Sigmoid colon (tissue), 7 donors: ENCODE data around the gene SDCBP2. TPM values are rescaled to one million over a fixed set of nuclear protein-coding genes. Genes with fewer than 3 reads are reported as not detected.
A peak's percentile ranks its signal among the peaks of the same experiment; 100 is the strongest.

ENCODE experiments used
- DNase-seq: peaks from one replicate; pipeline ENCODE4 v3.0.0-alpha.2; 2019
- H3K27ac ChIP-seq, 4 donors: fragments of 200-600 bp; sonication (generic); one replicate each; pipeline ENCODE4 v1.5.1; 2016 to 2019; ENCODE audit warnings: mild to moderate bottlenecking in 1 of 4
- H3K27me3 ChIP-seq, 3 donors: fragments of 200-600 bp; sonication (generic); one replicate each; pipeline ENCODE4 v1.5.1; 2019; ENCODE audit warnings: mild to moderate bottlenecking in 1 of 3
- H3K36me3 ChIP-seq, 4 donors: fragments of 200-600 bp; sonication (generic); one replicate each; pipeline ENCODE4 v1.5.1; 2016 to 2019
- H3K4me1 ChIP-seq, 4 donors: fragments of 200-600 bp; sonication (generic); one replicate each; pipeline ENCODE4 v1.5.1; 2017 to 2019
- H3K4me3 ChIP-seq, 4 donors: fragments of 200-600 bp; sonication (generic); one replicate each; pipeline ENCODE4 v1.5.1; 2017 to 2019; ENCODE audit warnings: mild to moderate bottlenecking in 2 of 4, moderate library complexity in 1 of 4
- H3K9me3 ChIP-seq, 4 donors: fragments of 200-600 bp in 3 of 4; sonication (generic) in 3 of 4; one replicate each; pipeline versions ENCODE4 v1.5.1 to v1.6.1; 2013 to 2019
- EP300 ChIP-seq, 4 donors: sonication (generic); formaldehyde crosslinking; IDR thresholded peaks; one replicate each; pipeline ENCODE4 v1.6.1; 2017; ENCODE audit warnings: antibody characterized with exemption in 4 of 4
- POLR2A ChIP-seq, 2 donors: fragments of 450-650 bp; IDR thresholded peaks; one replicate each; pipeline ENCODE4 v1.6.1; 2016; ENCODE audit warnings: antibody characterized with exemption in 2 of 2, mild to moderate bottlenecking in 2 of 2, moderate library complexity in 2 of 2
- POLR2AphosphoS5 ChIP-seq, 4 donors: sonication (generic); formaldehyde crosslinking; IDR thresholded peaks; one replicate each; pipeline ENCODE4 v1.6.1; 2017; ENCODE audit warnings: antibody characterized with exemption in 4 of 4
- WGBS, 2 donors: extraction: QIAGEN DNeasy Blood & Tissue Kit; methylation state at CpG; one replicate each; pipeline ENCODE4 v1.1.7; 2013; 5-methylcytosine and 5-hydroxymethylcytosine counted together
- intact Hi-C: fragments of 100-400 bp; cut with DNase I; formaldehyde crosslinking; loops from one replicate; pipeline ENCODE4 v1.15.1; 2023
- polyA plus RNA-seq, 3 donors: library from polyadenylated mRNA; stranded (reverse); fragments of 200-250 nt; gene quantifications; one replicate each; pipeline ENCODE4 v1.2.3, GENCODE V29; 2013
- total RNA-seq, 4 donors: library from RNA; depleted of rRNA; stranded (reverse); fragments of >200 nt; gene quantifications; one replicate each; pipeline ENCODE4 v1.1.0, GENCODE V29; 2016
- TF ChIP-seq, protein P1 (sequence below), 4 experiments: fragments of 450-650 bp in 3 of 4; fragments of 200-600 bp in 1 of 4; IDR thresholded peaks; one replicate each; pipeline ENCODE4 v1.5.1; 2016 to 2019; ENCODE audit warnings: antibody characterized with exemption in 4 of 4, mild to moderate bottlenecking in 3 of 4, moderate library complexity in 2 of 4
- donor health status: healthy with polysubstance abuse.
- donor health status: Bipolar disorder and iron deficiency.
- donor health status: healthy.

The SDCBP2 gene
- total and polyA plus RNA-seq, 7 donors, result 1.1 to 724 (median 3.6) TPM

DNA sequence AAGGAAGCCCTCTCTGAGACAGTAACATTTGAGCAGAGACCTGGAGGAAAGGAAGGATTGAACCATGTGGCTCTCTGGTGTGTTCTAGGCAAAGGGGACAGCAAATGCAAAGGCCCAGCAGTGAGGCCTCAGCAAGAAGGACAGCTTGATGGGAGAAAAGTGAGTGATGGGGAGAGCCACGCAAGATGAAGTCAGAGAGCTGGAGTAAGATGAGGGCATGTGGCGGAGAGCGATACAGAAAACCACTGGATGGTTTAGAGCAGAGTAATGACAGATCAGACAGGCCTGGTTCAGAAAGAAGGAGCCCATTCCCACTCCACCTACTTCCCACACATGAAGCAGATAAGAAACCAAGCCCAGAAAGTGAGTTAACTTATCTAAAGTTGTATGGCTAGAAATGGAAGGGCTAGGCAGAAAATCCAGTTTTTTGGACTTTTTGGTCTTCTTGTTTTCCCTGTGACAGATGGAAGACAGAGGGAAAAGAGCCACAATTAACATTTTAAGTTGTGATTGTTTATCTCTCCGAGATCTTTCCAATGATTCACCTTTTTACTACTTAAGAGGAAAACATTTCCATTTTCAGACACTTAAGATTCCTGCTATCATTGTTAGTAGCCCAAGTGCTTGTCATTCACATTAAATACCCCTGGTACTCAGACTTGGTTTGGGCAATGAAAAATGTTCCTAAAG, 63.6 kb downstream of the SDCBP2 start:
- Histone ChIP-seq H3K27ac (peak overlapping the region; percentile 73 to 87 (median 78)), H3K36me3 (no peaks in the 10 kb centered on the region), H3K27me3 (no peaks in the 10 kb centered on the region), H3K4me3 (peak overlapping the region; percentile 76 to 91 (median 88)), H3K9me3 (no peaks in the 10 kb centered on the region), H3K4me1 (peaks cover 0 to 22% (median 17%) of the 10 kb centered on the region in 4 donors)
- WGBS, 2 donors, result 79 to 92% methylated on average over 4 of the region's 4 CpGs
- intact Hi-C loops, result loop anchor here (5.0 kb wide), 2 partner anchors 143 to 627 kb away; no protein-coding TSS in a partner anchor
- no peak for DNase-seq
- TF ChIP-seq EP300 (IDR thresholded peaks at IDR 0.05), result no peak
- TF ChIP-seq POLR2A (IDR thresholded peaks at IDR 0.05), result no peak
- TF ChIP-seq, protein P1, sequence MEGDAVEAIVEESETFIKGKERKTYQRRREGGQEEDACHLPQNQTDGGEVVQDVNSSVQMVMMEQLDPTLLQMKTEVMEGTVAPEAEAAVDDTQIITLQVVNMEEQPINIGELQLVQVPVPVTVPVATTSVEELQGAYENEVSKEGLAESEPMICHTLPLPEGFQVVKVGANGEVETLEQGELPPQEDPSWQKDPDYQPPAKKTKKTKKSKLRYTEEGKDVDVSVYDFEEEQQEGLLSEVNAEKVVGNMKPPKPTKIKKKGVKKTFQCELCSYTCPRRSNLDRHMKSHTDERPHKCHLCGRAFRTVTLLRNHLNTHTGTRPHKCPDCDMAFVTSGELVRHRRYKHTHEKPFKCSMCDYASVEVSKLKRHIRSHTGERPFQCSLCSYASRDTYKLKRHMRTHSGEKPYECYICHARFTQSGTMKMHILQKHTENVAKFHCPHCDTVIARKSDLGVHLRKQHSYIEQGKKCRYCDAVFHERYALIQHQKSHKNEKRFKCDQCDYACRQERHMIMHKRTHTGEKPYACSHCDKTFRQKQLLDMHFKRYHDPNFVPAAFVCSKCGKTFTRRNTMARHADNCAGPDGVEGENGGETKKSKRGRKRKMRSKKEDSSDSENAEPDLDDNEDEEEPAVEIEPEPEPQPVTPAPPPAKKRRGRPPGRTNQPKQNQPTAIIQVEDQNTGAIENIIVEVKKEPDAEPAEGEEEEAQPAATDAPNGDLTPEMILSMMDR (IDR thresholded peaks at IDR 0.05), result no peak
- TF ChIP-seq POLR2AphosphoS5 (IDR thresholded peaks at IDR 0.05), result no peak

DNA sequence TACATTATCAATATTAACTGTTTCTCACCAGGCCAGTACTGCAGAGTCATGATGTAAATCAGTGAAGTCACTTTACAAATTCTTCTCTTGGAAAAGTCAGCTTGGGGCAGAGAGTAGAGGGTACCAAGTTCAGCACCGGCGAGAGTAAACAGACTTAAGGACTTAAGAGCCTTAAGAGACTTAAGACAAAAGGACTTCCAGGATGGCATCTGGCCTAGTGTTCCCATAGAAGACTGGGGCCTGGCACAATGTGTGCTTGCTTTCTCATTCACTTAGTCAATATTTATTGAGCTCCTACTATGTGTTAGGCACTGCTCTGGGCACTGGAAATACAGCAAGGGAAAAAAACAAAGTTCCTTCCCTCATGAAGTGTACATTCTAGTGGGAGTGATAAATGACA, 64.2 kb downstream of the SDCBP2 start:
- WGBS, 2 donors, result 51 to 84% methylated on average over 2 of the region's 2 CpGs
- TF ChIP-seq, protein P1 (IDR thresholded peaks at IDR 0.05), result no peak
- TF ChIP-seq POLR2A (IDR thresholded peaks at IDR 0.05), result no peak
- TF ChIP-seq EP300 (IDR thresholded peaks at IDR 0.05), result no peak
- no peak for TF ChIP-seq POLR2AphosphoS5 (IDR thresholded peaks at IDR 0.05)
- Histone ChIP-seq H3K36me3 (no peaks in the 10 kb centered on the region), H3K27ac (no peak overlapping the region), H3K9me3 (no peaks in the 10 kb centered on the region), H3K27me3 (no peaks in the 10 kb centered on the region), H3K4me3 (no peak overlapping the region), H3K4me1 (peaks cover 0 to 22% (median 17%) of the 10 kb centered on the region in 4 donors)
- intact Hi-C loops, result loop anchor here (5.0 kb wide), 2 partner anchors 142 to 628 kb away; no protein-coding TSS in a partner anchor
- DNase-seq, result no peak

DNA sequence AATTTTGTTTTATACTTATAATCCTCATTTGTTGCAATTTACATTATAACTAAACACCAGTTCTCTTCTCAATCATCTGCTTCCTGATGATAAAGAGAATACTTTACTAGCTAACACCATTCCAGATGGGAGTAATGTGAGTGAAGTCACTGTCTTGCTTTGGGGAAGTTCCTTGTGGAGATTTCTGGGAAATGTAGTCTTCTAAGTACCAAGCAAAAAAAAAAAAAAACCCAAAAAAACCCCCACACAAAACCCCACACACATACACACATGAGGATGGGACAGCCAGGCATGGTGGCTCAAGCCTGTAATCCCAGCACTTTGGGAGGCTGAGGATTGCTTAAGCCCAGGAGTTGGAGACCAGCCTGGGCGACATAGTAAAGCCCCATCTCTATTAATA, 65.1 kb downstream of the SDCBP2 start:
- WGBS, 2 donors, result 80 to 86% methylated on average over 1 of the region's 1 CpG
- no peaks in the 10 kb centered on the region for H3K27me3 ChIP-seq
- TF ChIP-seq POLR2AphosphoS5 (IDR thresholded peaks at IDR 0.05) (no peak), POLR2A (IDR thresholded peaks at IDR 0.05) (no peak), EP300 (IDR thresholded peaks at IDR 0.05) (no peak)
- TF ChIP-seq, protein P1 (IDR thresholded peaks at IDR 0.05), result no peak
- no peaks in the 10 kb centered on the region for H3K9me3 ChIP-seq
- intact Hi-C loops, result no loop called here
- H3K4me1 ChIP-seq, result peaks cover 0 to 22% (median 17%) of the 10 kb centered on the region in 4 donors
- H3K27ac ChIP-seq, result no peak overlapping the region
- no peak for DNase-seq
- no peaks in the 10 kb centered on the region for H3K36me3 ChIP-seq
- H3K4me3 ChIP-seq, result no peak overlapping the region

Other genes starting within 250 kb of the SDCBP2 start
- 100 to 1,000 TPM in 2 of 4 donors, 10 to 100 TPM in 2; 54.2 to 148 (median 110) TPM for gene PSMF1, start 210.5 kb downstream of the SDCBP2 start, total RNA-seq
- gene PSMF1, start 210.5 kb downstream of the SDCBP2 start, polyA plus RNA-seq, result 10 to 100 TPM; 47.2 to 74.7 (median 55.9) TPM
- gene TMEM74B, start 144.2 kb downstream of the SDCBP2 start, total RNA-seq, result under 1 TPM in 1 of 4 donors, not detected in 3; 0.33 TPM
- 1 to 10 TPM in 1 of 3 donors, not detected in 2; 2.9 TPM for gene TMEM74B, start 144.2 kb downstream of the SDCBP2 start, polyA plus RNA-seq
- gene C20orf202, start 125.7 kb downstream of the SDCBP2 start, total RNA-seq, result not detected
- under 1 TPM in 1 of 3 donors, not detected in 2; 0.13 TPM for gene C20orf202, start 125.7 kb downstream of the SDCBP2 start, polyA plus RNA-seq
- gene RAD21L1, start 103.1 kb downstream of the SDCBP2 start, total RNA-seq, result not detected
- gene RAD21L1, start 103.1 kb downstream of the SDCBP2 start, polyA plus RNA-seq, result not detected
- 10 to 100 TPM in 1 of 4 donors, 1 to 10 TPM in 3; 6.4 to 21.0 (median 8.9) TPM for gene SNPH, start 62.8 kb downstream of the SDCBP2 start, total RNA-seq
- 1 to 10 TPM in 1 of 3 donors, under 1 TPM in 2; under 0.01 to 4.4 (median 0.23) TPM for gene SNPH, start 62.8 kb downstream of the SDCBP2 start, polyA plus RNA-seq
- gene FKBP1A, start 63.9 kb upstream of the SDCBP2 start, total RNA-seq, result 100 to 1,000 TPM in 1 of 4 donors, 10 to 100 TPM in 3; 71.7 to 118 (median 85.3) TPM
- 100 to 1,000 TPM; 296 to 515 (median 374) TPM for gene FKBP1A, start 63.9 kb upstream of the SDCBP2 start, polyA plus RNA-seq
- gene NSFL1C, start 137.7 kb upstream of the SDCBP2 start, total RNA-seq, result 10 to 100 TPM; 33.5 to 46.5 (median 40.5) TPM
- gene NSFL1C, start 137.7 kb upstream of the SDCBP2 start, polyA plus RNA-seq, result 10 to 100 TPM; 49.9 to 61.9 (median 55.0) TPM
- gene SIRPB2, start 162.3 kb upstream of the SDCBP2 start, total RNA-seq, result 10 to 100 TPM in 1 of 4 donors, 1 to 10 TPM in 3; 6.6 to 10.2 (median 8.9) TPM
- gene SIRPB2, start 162.3 kb upstream of the SDCBP2 start, polyA plus RNA-seq, result 1 to 10 TPM; 1.2 to 2.5 (median 2.3) TPM
- under 1 TPM in 1 of 4 donors, not detected in 3; 0.66 TPM for gene SIRPD, start 228.6 kb upstream of the SDCBP2 start, total RNA-seq
- gene SIRPD, start 228.6 kb upstream of the SDCBP2 start, polyA plus RNA-seq, result under 1 TPM in 1 of 3 donors, not detected in 2; 0.90 TPM